WTC11 (cell line): Measurements from ENCODE around the gene GEMIN2. TPM values are rescaled to one million over a fixed set of nuclear protein-coding genes. Genes with fewer than 3 reads are reported as not detected.

Source experiments
- ATAC-seq: fragments of 200-7000 bp; cut with Tn5 transposase; 2 replicates; pipeline ENCODE4 v1.10.0; 2021; ENCODE audit warnings: mild to moderate bottlenecking, moderate library complexity
- CTCF ChIA-PET: fragments of 300-600 bp; sonication (Branson Sonifier 250); formaldehyde crosslinking; loops from one replicate; lab custom pipeline; 2021; ENCODE audit warnings: antibody characterized with exemption; lab: Charles Lee
- POLR2A ChIA-PET: fragments of 350-600 bp; sonication (Branson Sonifier 250); formaldehyde crosslinking; loops from one replicate; lab custom pipeline; 2021; ENCODE audit warnings: antibody characterized with exemption; lab: Charles Lee
- DNase-seq: peaks from one replicate; pipeline ENCODE4 v3.0.0; 2021; ENCODE audit warnings: low spot score
- H3K27ac Mint-ChIP-seq: 2 replicates; pipeline ENCODE4 v1.8.0; 2021; ENCODE audit warnings: mixed read lengths
- H3K27me3 Mint-ChIP-seq: 2 replicates; pipeline ENCODE4 v1.8.0; 2021; ENCODE audit warnings: low read depth, mild to moderate bottlenecking, moderate library complexity, mixed read lengths
- H3K36me3 Mint-ChIP-seq: 2 replicates; pipeline ENCODE4 v1.8.0; 2021; ENCODE audit warnings: mixed read lengths
- H3K4me1 Mint-ChIP-seq: 2 replicates; pipeline ENCODE4 v1.8.0; 2022; ENCODE audit warnings: mixed read lengths
- H3K4me3 Mint-ChIP-seq: 2 replicates; pipeline ENCODE4 v1.8.0; 2021; ENCODE audit warnings: mild to moderate bottlenecking, moderate library complexity, mixed read lengths
- H3K9me3 Mint-ChIP-seq: 2 replicates; pipeline ENCODE4 v1.8.0; 2021; ENCODE audit warnings: mixed read lengths
- AFF4 ChIP-seq: sonication (generic); formaldehyde crosslinking; IDR thresholded peaks from 2 replicates; pipeline ENCODE4 v1.8.1; 2023; ENCODE audit warnings: mild to moderate bottlenecking, missing genetic modification reagents, borderline replicate concordance
- AR ChIP-seq: fragments of 250-450 bp; sonication (Bioruptor Pico); IDR thresholded peaks from 2 replicates; pipeline ENCODE4 v1.9.0; 2021; ENCODE audit warnings: mild to moderate bottlenecking
- ATF1 ChIP-seq: sonication (generic); formaldehyde crosslinking; IDR thresholded peaks from 2 replicates; pipeline ENCODE4 v1.8.1; 2023; ENCODE audit warnings: mild to moderate bottlenecking, moderate library complexity, missing genetic modification reagents
- CBFB ChIP-seq: sonication (generic); formaldehyde crosslinking; IDR thresholded peaks from 2 replicates; pipeline ENCODE4 v1.8.1; 2022; ENCODE audit warnings: mild to moderate bottlenecking, low read depth, missing genetic modification reagents
- CDX4 ChIP-seq: fragments of 250-450 bp; sonication (Bioruptor Pico); IDR thresholded peaks from 2 replicates; pipeline ENCODE4 v1.9.0; 2021; ENCODE audit warnings: moderate library complexity, mild to moderate bottlenecking, inconsistent platforms, borderline replicate concordance
- CREB1 ChIP-seq: sonication (generic); formaldehyde crosslinking; IDR thresholded peaks from 2 replicates; pipeline ENCODE4 v1.8.0; 2023; ENCODE audit warnings: mild to moderate bottlenecking, missing genetic modification reagents
- E2F5 ChIP-seq: sonication (generic); formaldehyde crosslinking; IDR thresholded peaks from 2 replicates; pipeline ENCODE4 v1.8.1; 2022; ENCODE audit warnings: mild to moderate bottlenecking, moderate library complexity, missing genetic modification reagents
- ETV6 ChIP-seq: sonication (generic); formaldehyde crosslinking; IDR thresholded peaks from 2 replicates; pipeline ENCODE4 v1.8.1; 2022; ENCODE audit warnings: mild to moderate bottlenecking, missing genetic modification reagents
- FOXJ3 ChIP-seq: sonication (generic); formaldehyde crosslinking; IDR thresholded peaks from 2 replicates; pipeline ENCODE4 v1.9.0; 2021; ENCODE audit warnings: missing genetic modification reagents, mild to moderate bottlenecking, borderline replicate concordance
- GABPB1 ChIP-seq: sonication (generic); formaldehyde crosslinking; IDR thresholded peaks from 2 replicates; pipeline ENCODE4 v1.8.1; 2023; ENCODE audit warnings: mild to moderate bottlenecking, missing genetic modification reagents
- GTF2I ChIP-seq: fragments of 250-450 bp; sonication (Bioruptor Pico); conservative IDR thresholded peaks from 2 replicates; pipeline ENCODE4 v1.4.0; 2021; ENCODE audit warnings: mild to moderate bottlenecking
- HMGA2 ChIP-seq: fragments of 250-450 bp; sonication (Bioruptor Pico); IDR thresholded peaks from 2 replicates; pipeline ENCODE4 v1.4.0; 2021; ENCODE audit warnings: mild to moderate bottlenecking, moderate library complexity
- MXD4 ChIP-seq: fragments of 250-450 bp; sonication (Bioruptor Pico); IDR thresholded peaks from 2 replicates; pipeline ENCODE4 v1.8.0; 2021; ENCODE audit warnings: mild to moderate bottlenecking, moderate library complexity, borderline replicate concordance
- NFYB ChIP-seq: sonication (generic); formaldehyde crosslinking; conservative IDR thresholded peaks from 2 replicates; pipeline ENCODE4 v1.8.0; 2022; ENCODE audit warnings: low read depth, missing genetic modification reagents
- NR3C1 ChIP-seq: sonication (generic); formaldehyde crosslinking; conservative IDR thresholded peaks from 2 replicates; pipeline ENCODE4 v1.8.1; 2023; ENCODE audit warnings: low read depth, mild to moderate bottlenecking, missing genetic modification reagents
- OVOL2 ChIP-seq: fragments of 250-450 bp; sonication (Bioruptor Pico); IDR thresholded peaks from 2 replicates; pipeline ENCODE4 v1.9.0; 2021; ENCODE audit warnings: mild to moderate bottlenecking, borderline replicate concordance
- ZNF219 ChIP-seq: sonication (generic); formaldehyde crosslinking; IDR thresholded peaks from 2 replicates; pipeline ENCODE4 v1.8.0; 2023; ENCODE audit warnings: missing genetic modification reagents, mild to moderate bottlenecking, borderline replicate concordance
- ZNF232 ChIP-seq: sonication (generic); formaldehyde crosslinking; IDR thresholded peaks from 2 replicates; pipeline ENCODE4 v1.8.0; 2022; ENCODE audit warnings: mild to moderate bottlenecking, missing genetic modification reagents
- total RNA-seq: library from RNA; stranded (reverse); gene quantifications from 3 replicates; pipeline ENCODE4 v1.2.3, GENCODE V29; 2021
- TF ChIP-seq, protein P1 (sequence below): sonication (generic); formaldehyde crosslinking; IDR thresholded peaks from 2 replicates; pipeline ENCODE4 v1.8.1; 2023; ENCODE audit warnings: mild to moderate bottlenecking, missing genetic modification reagents
- TF ChIP-seq, protein P2 (sequence below): fragments of 250-450 bp; sonication (Bioruptor Pico); IDR thresholded peaks from 2 replicates; pipeline ENCODE4 v2.1.2; 2022; ENCODE audit warnings: mild to moderate bottlenecking, moderate library complexity
- TF ChIP-seq, protein P3 (sequence below): fragments of 250-450 bp; sonication (Bioruptor Pico); conservative IDR thresholded peaks from 2 replicates; pipeline ENCODE4 v1.9.0; 2021; ENCODE audit warnings: mild to moderate bottlenecking
- TF ChIP-seq, protein P4 (sequence below): sonication (generic); formaldehyde crosslinking; conservative IDR thresholded peaks from 2 replicates; pipeline ENCODE4 v1.8.1; 2022; ENCODE audit warnings: mild to moderate bottlenecking, missing genetic modification reagents

GEMIN2 gene
- total RNA-seq, 1 experiment from 2014 or later, result 27.1 TPM

GRCh38 chr14:39085933-39086332 lies 28.2 kb upstream of the GEMIN2 start:
- Mint-ChIP-seq H3K4me3 (no peak overlapping the region), H3K27ac (no peak overlapping the region), H3K4me1 (no peaks in the 10 kb centered on the region), H3K9me3 (no peaks in the 10 kb centered on the region), H3K36me3 (peaks cover 68% of the 10 kb centered on the region), H3K27me3 (no peaks in the 10 kb centered on the region; the same call in 1 of the 2 replicates)
- ATAC-seq (no peak), DNase-seq (no peak)
- TF ChIP-seq, protein P1, sequence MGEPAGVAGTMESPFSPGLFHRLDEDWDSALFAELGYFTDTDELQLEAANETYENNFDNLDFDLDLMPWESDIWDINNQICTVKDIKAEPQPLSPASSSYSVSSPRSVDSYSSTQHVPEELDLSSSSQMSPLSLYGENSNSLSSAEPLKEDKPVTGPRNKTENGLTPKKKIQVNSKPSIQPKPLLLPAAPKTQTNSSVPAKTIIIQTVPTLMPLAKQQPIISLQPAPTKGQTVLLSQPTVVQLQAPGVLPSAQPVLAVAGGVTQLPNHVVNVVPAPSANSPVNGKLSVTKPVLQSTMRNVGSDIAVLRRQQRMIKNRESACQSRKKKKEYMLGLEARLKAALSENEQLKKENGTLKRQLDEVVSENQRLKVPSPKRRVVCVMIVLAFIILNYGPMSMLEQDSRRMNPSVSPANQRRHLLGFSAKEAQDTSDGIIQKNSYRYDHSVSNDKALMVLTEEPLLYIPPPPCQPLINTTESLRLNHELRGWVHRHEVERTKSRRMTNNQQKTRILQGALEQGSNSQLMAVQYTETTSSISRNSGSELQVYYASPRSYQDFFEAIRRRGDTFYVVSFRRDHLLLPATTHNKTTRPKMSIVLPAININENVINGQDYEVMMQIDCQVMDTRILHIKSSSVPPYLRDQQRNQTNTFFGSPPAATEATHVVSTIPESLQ (CRISPR knock-in tag), result no peak
- no peak for TF ChIP-seq ZNF232 (CRISPR knock-in tag)
- TF ChIP-seq ATF1 (CRISPR knock-in tag), result no peak
- TF ChIP-seq ZNF219 (CRISPR knock-in tag), result no peak
- no peak for TF ChIP-seq HMGA2 (CRISPR knock-in tag)
- no peak for TF ChIP-seq CDX4 (CRISPR knock-in tag)
- TF ChIP-seq, protein P2, sequence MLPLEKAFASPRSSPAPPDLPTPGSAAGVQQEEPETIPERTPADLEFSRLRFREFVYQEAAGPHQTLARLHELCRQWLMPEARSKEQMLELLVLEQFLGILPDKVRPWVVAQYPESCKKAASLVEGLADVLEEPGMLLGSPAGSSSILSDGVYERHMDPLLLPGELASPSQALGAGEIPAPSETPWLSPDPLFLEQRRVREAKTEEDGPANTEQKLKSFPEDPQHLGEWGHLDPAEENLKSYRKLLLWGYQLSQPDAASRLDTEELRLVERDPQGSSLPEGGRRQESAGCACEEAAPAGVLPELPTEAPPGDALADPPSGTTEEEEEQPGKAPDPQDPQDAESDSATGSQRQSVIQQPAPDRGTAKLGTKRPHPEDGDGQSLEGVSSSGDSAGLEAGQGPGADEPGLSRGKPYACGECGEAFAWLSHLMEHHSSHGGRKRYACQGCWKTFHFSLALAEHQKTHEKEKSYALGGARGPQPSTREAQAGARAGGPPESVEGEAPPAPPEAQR (CRISPR knock-in tag), result no peak
- TF ChIP-seq OVOL2 (CRISPR knock-in tag), result no peak
- TF ChIP-seq MXD4, result no peak
- no peak for TF ChIP-seq AFF4
- no peak for TF ChIP-seq GABPB1
- TF ChIP-seq GTF2I (CRISPR knock-in tag), result no peak
- no peak for TF ChIP-seq CREB1
- TF ChIP-seq CBFB (CRISPR knock-in tag), result no peak
- TF ChIP-seq, protein P3, sequence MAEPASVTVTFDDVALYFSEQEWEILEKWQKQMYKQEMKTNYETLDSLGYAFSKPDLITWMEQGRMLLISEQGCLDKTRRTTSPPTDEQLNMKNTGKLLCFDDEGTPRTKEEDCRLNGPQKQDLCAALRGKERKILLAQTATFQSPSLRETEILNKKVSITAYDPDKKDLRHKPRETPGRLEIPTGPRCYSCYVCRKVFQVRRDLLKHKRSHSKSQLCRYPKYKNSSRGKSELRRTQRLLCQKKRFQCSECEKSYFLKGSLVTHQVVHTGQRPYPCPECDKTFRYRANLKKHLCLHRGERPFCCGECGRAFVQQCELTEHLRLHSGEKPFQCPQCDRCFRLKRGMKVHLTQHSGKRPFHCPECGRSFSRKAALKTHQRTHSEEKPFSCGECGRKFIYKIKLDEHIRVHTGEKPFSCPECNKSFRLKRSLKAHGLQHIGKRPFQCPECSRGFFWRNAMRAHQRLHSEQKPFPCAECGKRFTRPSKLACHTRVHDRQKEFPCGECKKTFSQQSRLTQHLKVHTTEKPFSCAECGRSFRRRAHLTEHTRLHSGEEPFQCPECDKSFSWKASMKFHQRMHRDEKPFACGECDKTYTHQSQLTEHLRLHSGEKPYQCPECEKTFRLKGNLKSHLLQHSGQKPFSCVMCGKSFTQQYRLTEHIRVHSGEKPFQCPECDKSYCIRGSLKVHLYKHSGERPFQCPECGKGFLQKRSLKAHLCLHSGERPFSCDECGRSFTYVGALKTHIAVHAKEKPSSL, result no peak
- ChIA-PET POLR2A (no interaction called here), CTCF (no interaction called here)

DNA sequence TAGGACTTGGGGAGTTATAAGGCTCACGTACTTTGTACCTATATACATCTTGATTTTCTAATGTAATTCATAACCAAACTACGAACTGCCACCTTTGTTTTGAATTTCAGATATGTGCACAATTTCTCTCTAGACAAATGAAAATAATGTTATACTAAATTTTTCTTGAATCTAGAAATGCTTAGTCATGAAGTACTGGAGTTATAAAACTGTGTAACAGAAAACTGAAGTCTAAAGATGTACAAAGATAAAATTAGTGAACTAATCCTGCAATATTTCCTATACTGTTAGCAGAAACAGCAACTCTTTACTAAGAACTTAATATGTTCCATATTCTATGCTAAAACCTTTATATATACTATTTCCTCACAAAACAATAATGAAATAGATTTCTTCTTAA lies 26.6 kb upstream of the GEMIN2 start:
- H3K9me3 Mint-ChIP-seq, result no peaks in the 10 kb centered on the region
- H3K27ac Mint-ChIP-seq, result no peak overlapping the region
- H3K4me1 Mint-ChIP-seq, result no peaks in the 10 kb centered on the region
- no peak for ATAC-seq
- ChIA-PET POLR2A (no interaction called here), CTCF (no interaction called here)
- H3K27me3 Mint-ChIP-seq, result no peaks in the 10 kb centered on the region; the same call in 1 of the 2 replicates
- no peak for DNase-seq
- peaks cover 72% of the 10 kb centered on the region for H3K36me3 Mint-ChIP-seq
- H3K4me3 Mint-ChIP-seq, result no peak overlapping the region
- TF ChIP-seq E2F5 (no peak), AR (CRISPR knock-in tag) (no peak), FOXJ3 (no peak), NFYB (CRISPR knock-in tag) (no peak), ETV6 (CRISPR knock-in tag) (no peak), NR3C1 (CRISPR knock-in tag) (no peak)
- TF ChIP-seq, protein P4, sequence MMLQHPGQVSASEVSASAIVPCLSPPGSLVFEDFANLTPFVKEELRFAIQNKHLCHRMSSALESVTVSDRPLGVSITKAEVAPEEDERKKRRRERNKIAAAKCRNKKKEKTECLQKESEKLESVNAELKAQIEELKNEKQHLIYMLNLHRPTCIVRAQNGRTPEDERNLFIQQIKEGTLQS (CRISPR knock-in tag), result no peak
